Stimulated activated CD8-positive, alpha-beta memory T cell treated with anti-CD3 and anti-CD28 coated beads, Interleukin-12 subunit alpha, Interleukin-12 subunit beta, amount 100 ng/mL, for 4 hours (primary cell): Measurements from ENCODE around the gene SCAP.

ENCODE experiments used
- DNase-seq: peaks from one replicate; pipeline ENCODE4 v3.0.0-alpha.2; 2020; ENCODE audit warnings: low read depth

Gene SCAP

GRCh38 chr3:47413751-47414150, 62.0 kb downstream of the SCAP start:
- no peak for DNase-seq

GRCh38 chr3:47412842-47413520, 62.8 kb downstream of the SCAP start:
- no peak for DNase-seq

- no peak for DNase-seq
Measured at GRCh38 chr3:47412453-47412756, 63.3 kb downstream of the SCAP start.

DNA sequence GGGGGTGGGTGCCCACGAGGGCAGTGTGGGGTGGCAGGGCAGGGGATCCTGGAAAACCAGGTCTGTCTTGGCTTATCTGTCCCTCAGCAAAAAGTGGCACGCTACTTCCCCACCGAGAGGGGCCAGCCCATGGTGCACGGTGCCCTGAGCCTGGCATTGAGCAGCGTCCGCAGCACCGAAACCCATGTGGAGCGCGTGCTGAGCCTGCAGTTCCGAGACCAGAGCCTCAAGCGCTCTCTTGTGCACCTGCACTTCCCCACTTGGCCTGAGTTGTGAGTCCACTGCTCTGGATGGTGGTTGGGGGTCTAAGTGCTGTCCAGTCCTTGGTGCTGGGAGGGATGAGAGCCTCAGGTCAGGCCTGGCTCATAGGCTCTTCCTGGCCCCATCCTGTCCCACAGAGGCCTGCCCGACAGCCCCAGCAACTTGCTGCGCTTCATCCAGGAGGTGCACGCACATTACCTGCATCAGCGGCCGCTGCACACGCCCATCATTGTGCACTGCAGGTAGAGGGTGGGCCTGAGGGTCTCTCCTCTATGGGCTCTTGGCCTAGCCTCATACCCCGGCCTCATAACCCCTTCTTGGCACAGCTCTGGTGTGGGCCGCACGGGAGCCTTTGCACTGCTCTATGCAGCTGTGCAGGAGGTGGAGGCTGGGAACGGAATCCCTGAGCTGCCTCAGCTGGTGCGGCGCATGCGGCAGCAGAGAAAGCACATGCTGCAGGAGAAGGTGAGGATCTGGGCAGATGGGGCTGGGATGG, 63.9 kb downstream of the SCAP start:
- DNase-seq = no peak

DNA sequence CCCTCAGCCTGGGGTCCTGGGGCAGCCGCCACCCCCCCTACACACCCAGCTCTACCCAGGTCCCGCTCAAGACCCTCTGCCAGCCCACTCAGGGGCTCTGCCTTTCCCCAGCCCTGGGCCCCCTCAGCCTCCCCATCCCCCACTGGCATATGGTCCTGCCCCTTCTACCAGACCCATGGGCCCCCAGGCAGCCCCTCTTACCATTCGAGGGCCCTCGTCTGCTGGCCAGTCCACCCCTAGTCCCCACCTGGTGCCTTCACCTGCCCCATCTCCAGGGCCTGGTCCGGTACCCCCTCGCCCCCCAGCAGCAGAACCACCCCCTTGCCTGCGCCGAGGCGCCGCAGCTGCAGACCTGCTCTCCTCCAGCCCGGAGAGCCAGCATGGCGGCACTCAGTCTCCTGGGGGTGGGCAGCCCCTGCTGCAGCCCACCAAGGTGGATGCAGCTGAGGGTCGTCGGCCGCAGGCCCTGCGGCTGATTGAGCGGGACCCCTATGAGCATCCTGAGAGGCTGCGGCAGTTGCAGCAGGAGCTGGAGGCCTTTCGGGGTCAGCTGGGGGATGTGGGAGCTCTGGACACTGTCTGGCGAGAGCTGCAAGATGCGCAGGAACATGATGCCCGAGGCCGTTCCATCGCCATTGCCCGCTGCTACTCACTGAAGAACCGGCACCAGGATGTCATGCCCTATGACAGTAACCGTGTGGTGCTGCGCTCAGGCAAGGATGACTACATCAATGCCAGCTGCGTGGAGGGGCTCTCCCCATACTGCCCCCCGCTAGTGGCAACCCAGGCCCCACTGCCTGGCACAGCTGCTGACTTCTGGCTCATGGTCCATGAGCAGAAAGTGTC, 64.7 kb downstream of the SCAP start:
- no peak for DNase-seq

DNA sequence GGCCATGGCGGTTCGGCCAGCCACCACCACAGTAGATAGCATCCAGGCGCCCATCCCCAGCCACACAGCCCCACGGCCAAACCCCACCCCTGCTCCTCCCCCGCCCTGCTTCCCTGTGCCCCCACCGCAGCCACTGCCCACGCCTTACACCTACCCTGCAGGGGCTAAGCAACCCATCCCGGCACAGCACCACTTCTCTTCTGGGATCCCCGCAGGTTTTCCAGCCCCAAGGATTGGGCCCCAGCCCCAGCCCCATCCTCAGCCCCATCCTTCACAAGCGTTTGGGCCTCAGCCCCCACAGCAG, 65.4 kb downstream of the SCAP start:
- no peak for DNase-seq

DNA sequence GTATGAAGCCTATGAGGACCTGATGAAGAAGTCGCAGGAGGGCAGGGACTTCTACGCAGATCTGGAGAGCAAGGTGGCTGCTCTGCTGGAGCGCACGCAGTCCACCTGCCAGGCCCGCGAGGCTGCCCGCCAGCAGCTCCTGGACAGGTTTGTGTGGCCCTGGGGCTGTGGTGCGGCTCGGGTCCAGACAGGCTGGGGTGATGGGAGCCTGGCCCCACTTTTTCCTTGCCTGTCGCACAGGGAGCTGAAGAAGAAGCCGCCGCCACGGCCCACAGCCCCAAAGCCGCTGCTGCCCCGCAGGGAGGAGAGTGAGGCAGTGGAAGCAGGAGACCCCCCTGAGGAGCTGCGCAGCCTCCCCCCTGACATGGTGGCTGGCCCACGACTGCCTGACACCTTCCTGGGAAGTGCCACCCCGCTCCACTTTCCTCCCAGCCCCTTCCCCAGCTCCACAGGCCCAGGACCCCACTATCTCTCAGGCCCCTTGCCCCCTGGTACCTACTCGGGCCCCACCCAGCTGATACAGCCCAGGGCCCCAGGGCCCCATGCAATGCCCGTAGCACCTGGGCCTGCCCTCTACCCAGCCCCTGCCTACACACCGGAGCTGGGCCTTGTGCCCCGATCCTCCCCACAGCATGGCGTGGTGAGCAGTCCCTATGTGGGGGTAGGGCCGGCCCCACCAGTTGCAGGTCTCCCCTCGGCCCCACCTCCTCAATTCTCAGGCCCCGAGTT, 65.9 kb downstream of the SCAP start:
- DNase-seq = no peak

- no peak for DNase-seq
Measured at GRCh38 chr3:47409284-47409683, 66.5 kb downstream of the SCAP start.

GRCh38 chr3:47408839-47409229, 66.9 kb downstream of the SCAP start:
- no peak for DNase-seq

DNA sequence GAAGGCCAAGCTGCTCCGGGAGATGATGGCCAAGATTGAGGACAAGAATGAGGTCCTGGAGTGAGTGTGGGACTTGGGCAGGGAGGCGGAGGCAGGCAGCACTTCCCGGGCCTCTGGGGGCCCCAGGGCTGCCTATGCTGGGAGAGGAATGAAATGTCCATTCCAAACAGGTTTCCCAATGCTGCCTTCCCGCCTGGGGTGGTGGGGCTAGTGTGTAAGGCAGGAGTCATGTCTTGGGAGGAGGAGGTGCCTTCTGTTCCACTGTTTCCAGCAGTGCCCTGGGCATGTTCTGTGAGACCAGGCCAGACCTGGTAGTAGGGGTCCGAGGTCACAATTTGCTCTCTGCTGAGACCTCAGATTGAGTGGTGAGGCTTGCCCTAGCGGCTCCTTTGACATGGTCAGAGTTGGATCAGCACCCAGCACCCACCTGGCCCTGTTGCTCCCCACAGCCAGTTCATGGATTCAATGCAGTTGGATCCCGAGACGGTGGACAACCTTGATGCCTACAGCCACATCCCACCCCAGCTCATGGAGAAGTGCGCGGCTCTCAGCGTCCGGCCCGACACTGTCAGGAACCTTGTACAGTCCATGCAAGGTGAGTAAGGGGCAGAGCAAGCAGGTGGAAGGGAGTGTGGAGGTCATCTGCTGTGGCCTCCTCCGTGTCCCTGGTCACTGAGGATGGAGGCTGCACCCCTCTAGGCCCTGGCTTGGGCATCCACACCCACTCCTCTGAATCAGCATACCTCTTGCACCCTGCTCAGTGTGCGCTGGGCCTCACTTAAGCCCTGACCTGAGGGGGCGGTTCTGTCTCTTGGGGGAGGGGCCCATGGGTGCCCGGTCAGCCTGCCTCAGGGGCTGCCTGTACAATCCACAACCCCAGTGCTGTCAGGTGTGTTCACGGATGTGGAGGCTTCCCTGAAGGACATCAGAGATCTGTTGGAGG, 67.6 kb downstream of the SCAP start:
- DNase-seq = no peak

- no peak for DNase-seq
Measured at GRCh38 chr3:47407237-47407636, 68.5 kb downstream of the SCAP start.

- no peak for DNase-seq
Measured at GRCh38 chr3:47406762-47407149, 69.0 kb downstream of the SCAP start.

- no peak for DNase-seq
Measured at GRCh38 chr3:47405820-47406761, 69.7 kb downstream of the SCAP start.

DNA sequence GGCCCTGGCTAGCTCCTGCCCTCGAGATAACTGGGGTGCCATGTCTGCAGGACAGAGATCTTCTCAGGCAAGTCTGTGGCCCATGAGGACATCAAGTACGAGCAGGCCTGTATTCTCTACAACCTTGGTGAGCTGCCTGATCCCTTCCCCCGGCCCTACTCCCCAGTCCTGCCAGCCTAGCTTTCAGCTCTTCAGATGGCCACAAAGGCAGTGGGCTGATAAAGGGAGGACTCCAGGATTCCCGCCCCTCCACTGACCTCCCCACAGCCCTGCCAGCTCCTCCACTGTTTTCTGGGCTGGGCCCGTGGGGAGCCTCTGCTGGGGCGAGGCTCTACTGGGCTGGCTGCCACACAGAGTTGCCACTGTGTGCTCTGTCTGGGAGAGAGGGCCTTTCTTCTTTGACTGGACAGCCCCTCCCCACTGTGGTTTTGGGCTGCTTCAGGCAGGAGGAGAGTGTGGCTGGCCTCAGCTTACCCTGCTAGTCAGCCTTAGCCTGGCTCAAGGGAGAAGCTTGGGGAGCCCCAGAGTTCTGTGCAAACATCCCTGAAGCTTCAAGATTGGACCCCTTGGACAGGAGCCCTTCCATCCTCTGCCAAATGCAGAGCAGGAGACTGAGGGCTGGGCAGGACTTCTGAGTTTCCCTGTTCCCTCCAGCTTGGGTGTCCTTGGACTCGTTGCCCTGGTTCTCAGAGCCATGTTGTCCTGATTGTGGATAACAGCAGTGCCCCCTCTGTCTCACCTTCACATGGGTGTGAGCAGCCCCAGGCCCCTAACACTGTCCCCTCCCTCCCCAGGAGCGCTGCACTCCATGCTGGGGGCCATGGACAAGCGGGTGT, 70.6 kb downstream of the SCAP start:
- no peak for DNase-seq

DNA sequence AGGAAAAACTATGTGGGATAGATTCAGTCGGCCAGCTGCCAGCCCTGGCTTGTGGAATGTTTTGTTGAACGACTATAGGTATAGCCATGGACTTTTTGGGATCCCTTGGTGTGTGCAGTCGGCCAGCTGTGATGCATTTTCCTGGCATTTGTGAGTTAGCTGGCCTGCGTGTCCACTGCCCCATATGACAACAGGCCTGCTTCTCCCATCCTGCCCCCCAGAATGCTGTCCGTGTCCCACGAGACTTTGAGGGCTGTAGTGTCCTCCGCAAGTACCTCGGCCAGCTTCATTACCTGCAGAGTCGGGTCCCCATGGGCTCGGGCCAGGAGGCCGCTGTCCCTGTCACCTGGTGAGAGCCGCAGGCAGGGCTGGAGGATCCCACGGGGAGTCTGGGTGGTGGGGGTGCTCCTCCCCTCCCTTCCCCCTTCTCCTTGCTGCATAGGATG, 71.3 kb downstream of the SCAP start:
- DNase-seq = no peak

- DNase-seq = no peak
Measured at GRCh38 chr3:47399531-47400270, 76.0 kb downstream of the SCAP start.

GRCh38 chr3:47399016-47399415, 76.7 kb downstream of the SCAP start:
- DNase-seq = no peak

DNA sequence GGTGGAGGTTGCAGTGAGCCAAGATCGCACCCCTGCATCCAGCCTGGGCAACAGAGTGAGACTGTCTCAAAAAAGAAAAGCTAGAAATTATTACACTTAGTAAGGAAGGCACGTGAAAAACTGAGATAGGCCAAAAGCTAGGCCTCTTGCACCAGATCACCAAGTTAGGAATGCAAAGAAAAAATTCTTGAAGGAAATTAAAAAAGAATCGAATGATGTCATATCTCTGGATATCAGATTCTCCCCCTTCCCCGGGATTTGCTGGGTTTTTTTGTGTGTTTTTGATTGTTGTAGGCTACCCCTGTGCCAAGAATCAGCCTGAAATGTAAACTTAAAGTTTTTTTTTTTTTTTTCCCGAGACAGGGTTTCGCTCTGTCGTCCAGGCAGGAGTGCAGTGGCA, 77.5 kb downstream of the SCAP start:
- DNase-seq = no peak

DNA sequence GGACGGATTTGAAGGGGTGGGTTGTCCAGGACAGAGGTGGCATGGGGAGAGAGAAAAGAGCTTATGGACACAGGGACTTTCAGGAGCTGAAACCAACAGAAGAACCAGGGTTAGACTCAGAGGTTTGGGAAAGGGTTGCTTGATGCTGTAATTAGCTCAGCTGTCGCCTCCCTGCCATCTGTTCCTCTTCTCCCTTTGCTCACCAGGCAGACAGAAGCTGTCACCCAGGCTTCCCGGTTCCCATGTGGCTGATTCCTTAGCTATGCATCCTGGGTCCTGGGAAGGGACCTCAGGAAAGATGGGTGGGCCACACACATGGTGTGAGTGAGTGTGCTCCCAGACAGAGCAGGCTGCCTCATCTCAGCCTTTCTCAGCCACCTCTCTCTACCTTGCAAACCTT, 80.9 kb downstream of the SCAP start:
- no peak for DNase-seq
